Type B pancreatic cell (in vitro differentiated cells): ENCODE results near the gene DMD. TPM values are rescaled to one million over a fixed set of nuclear protein-coding genes. Genes with fewer than 3 reads are reported as not detected.

ENCODE experiments used
- DNase-seq: peaks from one replicate; pipeline ENCODE4 v3.0.0; 2021; ENCODE audit warnings: mixed read lengths; ENCODE audit not compliant: unreplicated experiment; ENCODE audit errors: extremely low spot score
- H3K27ac Mint-ChIP-seq: 2 replicates; pipeline ENCODE4 v1.8.0; 2021; ENCODE audit warnings: mild to moderate bottlenecking, mixed read lengths
- H3K27me3 Mint-ChIP-seq: 2 replicates; pipeline ENCODE4 v1.8.0; 2021; ENCODE audit warnings: mixed read lengths
- H3K36me3 Mint-ChIP-seq: 2 replicates; pipeline ENCODE4 v1.8.0; 2021; ENCODE audit warnings: mixed read lengths
- H3K4me1 Mint-ChIP-seq: one replicate; pipeline ENCODE4 v1.8.0; 2021; ENCODE audit warnings: mixed read lengths; ENCODE audit not compliant: unreplicated experiment
- H3K4me3 Mint-ChIP-seq: 2 replicates; pipeline ENCODE4 v1.8.0; 2021; ENCODE audit warnings: mild to moderate bottlenecking, mixed read lengths
- H3K9me3 Mint-ChIP-seq: 2 replicates; pipeline ENCODE4 v1.8.0; 2021; ENCODE audit warnings: mixed read lengths
- total RNA-seq: library from RNA; stranded (reverse); gene quantifications from 2 replicates; pipeline ENCODE4 v1.2.1, GENCODE V29; 2021; ENCODE audit warnings: low replicate concordance
- TF ChIP-seq, protein P1 (sequence below): fragments of 200-600 bp; sonication (generic); conservative IDR thresholded peaks from 2 replicates; pipeline ENCODE4 v1.5.0; 2021; ENCODE audit warnings: antibody characterized with exemption, mild to moderate bottlenecking

The DMD gene
- total RNA-seq, 1 donor from 2014 or later = 57.1 TPM

DNA sequence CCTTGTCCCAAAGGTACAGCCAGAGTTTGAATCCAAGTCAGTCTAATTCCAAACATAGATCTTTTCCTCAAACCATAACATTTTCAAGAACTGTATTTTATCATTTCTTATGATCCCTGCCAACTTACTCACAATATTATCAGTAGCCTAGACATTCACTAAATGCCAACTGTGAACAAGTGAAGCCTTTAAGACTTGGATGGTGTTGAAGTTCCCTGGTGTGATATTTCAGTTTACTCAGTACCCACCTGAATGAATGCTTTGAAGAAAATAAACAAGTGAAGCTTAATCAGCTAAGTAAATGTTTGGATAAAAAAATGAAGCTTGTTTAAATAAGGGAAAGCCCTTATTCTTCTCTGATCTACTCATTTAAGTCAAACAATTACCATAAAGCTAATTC lies 1028.3 kb downstream of the DMD start:
- Mint-ChIP-seq H3K36me3 (no peaks in the 10 kb centered on the region), H3K4me3 (no peak overlapping the region), H3K9me3 (no peaks in the 10 kb centered on the region), H3K27ac (no peak overlapping the region), H3K27me3 (no peaks in the 10 kb centered on the region), H3K4me1 (peaks cover 6% of the 10 kb centered on the region)
- TF ChIP-seq, protein P1, sequence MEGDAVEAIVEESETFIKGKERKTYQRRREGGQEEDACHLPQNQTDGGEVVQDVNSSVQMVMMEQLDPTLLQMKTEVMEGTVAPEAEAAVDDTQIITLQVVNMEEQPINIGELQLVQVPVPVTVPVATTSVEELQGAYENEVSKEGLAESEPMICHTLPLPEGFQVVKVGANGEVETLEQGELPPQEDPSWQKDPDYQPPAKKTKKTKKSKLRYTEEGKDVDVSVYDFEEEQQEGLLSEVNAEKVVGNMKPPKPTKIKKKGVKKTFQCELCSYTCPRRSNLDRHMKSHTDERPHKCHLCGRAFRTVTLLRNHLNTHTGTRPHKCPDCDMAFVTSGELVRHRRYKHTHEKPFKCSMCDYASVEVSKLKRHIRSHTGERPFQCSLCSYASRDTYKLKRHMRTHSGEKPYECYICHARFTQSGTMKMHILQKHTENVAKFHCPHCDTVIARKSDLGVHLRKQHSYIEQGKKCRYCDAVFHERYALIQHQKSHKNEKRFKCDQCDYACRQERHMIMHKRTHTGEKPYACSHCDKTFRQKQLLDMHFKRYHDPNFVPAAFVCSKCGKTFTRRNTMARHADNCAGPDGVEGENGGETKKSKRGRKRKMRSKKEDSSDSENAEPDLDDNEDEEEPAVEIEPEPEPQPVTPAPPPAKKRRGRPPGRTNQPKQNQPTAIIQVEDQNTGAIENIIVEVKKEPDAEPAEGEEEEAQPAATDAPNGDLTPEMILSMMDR = no peak
- DNase-seq = no peak

DNA sequence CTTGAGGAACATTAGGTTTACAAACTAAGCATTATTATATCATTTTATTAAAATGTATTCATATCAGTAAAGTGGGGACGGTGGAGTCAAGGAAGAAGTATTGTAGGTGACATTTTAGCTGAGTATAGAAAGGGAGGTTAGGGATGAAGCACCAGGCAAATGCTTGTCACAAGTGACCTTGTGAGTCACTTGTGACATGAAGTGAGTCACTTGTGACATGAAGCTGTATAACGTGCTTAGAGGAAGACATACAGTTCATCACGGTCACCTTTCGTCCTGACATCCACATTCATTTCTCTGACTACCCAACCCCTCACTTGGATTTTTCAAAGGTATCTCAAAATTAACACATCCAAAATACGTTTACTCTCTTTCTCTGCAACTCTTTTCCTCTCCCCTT lies 1034.8 kb downstream of the DMD start:
- Mint-ChIP-seq H3K27ac (no peak overlapping the region), H3K4me1 (no peaks in the 10 kb centered on the region), H3K27me3 (no peaks in the 10 kb centered on the region), H3K4me3 (no peak overlapping the region), H3K36me3 (no peaks in the 10 kb centered on the region), H3K9me3 (peaks cover 19% of the 10 kb centered on the region)
- DNase-seq = no peak
- TF ChIP-seq, protein P1 = no peak

DNA sequence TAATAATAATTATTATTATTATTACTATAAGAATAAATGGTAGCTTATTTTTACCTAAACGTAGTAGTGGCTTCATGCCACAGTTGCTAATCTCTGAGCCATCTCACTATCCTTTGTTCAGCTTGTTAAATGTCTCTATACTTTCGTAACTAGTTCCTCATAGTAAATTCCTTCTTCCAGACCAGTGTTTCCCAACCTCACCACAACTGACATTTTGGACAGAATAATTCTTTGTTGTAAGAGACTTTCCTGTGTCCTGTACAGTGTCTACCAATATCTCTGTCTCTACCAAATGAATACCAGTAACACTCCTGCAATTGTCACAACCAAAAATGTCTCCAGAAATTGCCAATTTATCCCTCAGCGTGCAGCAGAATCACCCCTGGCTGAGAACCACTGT lies 1040.9 kb downstream of the DMD start:
- Mint-ChIP-seq H3K27me3 (no peaks in the 10 kb centered on the region), H3K27ac (no peak overlapping the region), H3K4me3 (no peak overlapping the region), H3K36me3 (no peaks in the 10 kb centered on the region), H3K9me3 (peaks cover 8% of the 10 kb centered on the region), H3K4me1 (no peaks in the 10 kb centered on the region)
- TF ChIP-seq, protein P1 = no peak
- no peak for DNase-seq

DNA sequence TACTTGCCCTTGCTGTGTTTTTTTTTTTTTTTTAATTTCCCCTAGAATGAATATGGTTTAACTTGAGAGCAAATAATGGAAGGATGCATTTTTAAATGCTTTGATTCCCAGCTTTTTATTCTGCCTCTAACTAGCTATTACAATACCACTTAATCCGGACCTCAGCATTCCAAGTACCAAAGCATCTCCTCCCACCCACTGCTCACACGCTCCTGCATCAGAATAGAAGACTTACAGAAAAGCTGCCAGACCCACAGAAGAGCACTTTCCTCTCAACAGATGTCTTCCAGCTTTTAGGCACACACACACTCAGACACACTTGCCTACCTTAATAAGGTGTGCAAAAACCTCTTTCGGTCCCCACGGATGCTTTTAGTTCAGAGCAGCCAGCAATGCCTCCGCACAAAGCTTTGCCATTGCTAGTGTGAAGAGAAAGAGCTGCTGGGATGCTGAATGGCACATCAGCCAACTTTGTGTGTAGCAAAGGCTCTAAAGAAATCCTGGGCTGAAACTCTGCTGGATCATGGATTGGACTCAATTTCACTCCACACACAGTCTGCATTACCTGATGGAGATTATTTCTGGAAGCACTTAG lies 1056.2 kb downstream of the DMD start:
- TF ChIP-seq, protein P1 = no peak
- H3K27ac Mint-ChIP-seq = no peak overlapping the region
- no peaks in the 10 kb centered on the region for H3K4me1 Mint-ChIP-seq
- H3K4me3 Mint-ChIP-seq = peak overlapping the region; percentile 73
- H3K36me3 Mint-ChIP-seq = no peaks in the 10 kb centered on the region
- no peaks in the 10 kb centered on the region for H3K9me3 Mint-ChIP-seq
- DNase-seq = no peak
- no peaks in the 10 kb centered on the region for H3K27me3 Mint-ChIP-seq

DNA sequence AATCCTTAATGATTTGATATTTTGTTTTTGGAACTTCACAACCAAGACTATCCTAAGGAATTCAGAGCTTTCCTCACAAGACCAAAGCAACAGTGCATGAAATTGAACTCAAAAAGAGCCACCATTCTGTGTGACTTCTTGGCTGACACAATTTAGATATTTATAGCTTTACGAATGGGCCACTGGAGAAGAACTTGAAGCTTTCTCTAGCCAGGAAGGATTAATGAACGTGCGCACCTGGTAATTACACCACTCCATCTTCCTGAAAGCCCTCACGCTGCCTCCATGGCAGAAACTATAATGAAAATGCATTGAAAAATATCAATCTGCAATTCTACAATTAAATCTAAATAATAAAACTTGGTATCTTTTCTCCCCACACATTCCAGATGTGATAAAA lies 1057.8 kb downstream of the DMD start:
- Mint-ChIP-seq H3K4me3 (peak overlapping the region; percentile 53), H3K27me3 (no peaks in the 10 kb centered on the region), H3K36me3 (no peaks in the 10 kb centered on the region), H3K4me1 (no peaks in the 10 kb centered on the region), H3K9me3 (no peaks in the 10 kb centered on the region), H3K27ac (no peak overlapping the region)
- DNase-seq = no peak
- TF ChIP-seq, protein P1 = no peak

DNA sequence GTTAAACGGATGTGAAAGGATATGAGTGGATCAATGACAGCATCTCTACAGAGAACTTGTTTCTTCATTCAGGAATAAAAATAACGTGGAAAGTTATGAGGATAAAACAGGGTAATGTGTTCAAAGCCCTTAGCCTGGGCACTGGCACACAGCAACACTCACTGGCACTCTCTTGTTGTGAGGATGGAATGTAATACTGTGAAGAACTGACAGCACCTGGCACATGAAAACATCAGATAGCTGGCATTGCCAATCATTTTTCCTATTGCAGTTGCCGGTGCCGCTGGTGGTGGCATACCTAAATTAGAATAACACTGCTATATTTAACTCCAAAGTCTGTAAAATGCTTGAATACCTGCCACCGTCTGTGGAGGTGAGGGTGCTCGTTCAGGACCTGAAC lies 1061.2 kb downstream of the DMD start:
- no peaks in the 10 kb centered on the region for H3K9me3 Mint-ChIP-seq
- no peaks in the 10 kb centered on the region for H3K27me3 Mint-ChIP-seq
- no peak overlapping the region for H3K4me3 Mint-ChIP-seq
- no peak for DNase-seq
- H3K4me1 Mint-ChIP-seq = no peaks in the 10 kb centered on the region
- H3K36me3 Mint-ChIP-seq = no peaks in the 10 kb centered on the region
- no peak overlapping the region for H3K27ac Mint-ChIP-seq
- TF ChIP-seq, protein P1 = no peak
